ENCODE data around the gene GPC6. TPM values are rescaled to one million over a fixed set of nuclear protein-coding genes. Genes with fewer than 3 reads are reported as not detected.

Gene GPC6
- total RNA-seq, 2 donors from 2014 or later: 3.4 to 5.3 TPM

- H3K27me3 ChIP-seq (replicated peaks; ENCODE audit: insufficient read depth): no peaks in the 10 kb centered on the region
- TF ChIP-seq CTCF (IDR thresholded peaks at IDR 0.05) (no peak), POLR2A (IDR thresholded peaks at IDR 0.05) (no peak), POLR2AphosphoS5 (IDR thresholded peaks at IDR 0.05) (no peak)
- H3K4me3 ChIP-seq: no peak overlapping the region
- DNase-seq (ENCODE audit: low spot score): no peak
- intact Hi-C loops (cut with DNase I): no loop called here
- H3K4me1 ChIP-seq (replicated peaks): no peaks in the 10 kb centered on the region
- H3K27ac ChIP-seq: no peak overlapping the region
- WGBS: 35% methylated on average over 1 of the region's 1 CpG
- no peaks in the 10 kb centered on the region for H3K36me3 ChIP-seq
- no peaks in the 10 kb centered on the region for H3K9me3 ChIP-seq
Measured at GRCh38 chr13:93806861-93807260, 580.3 kb downstream of the GPC6 start.

- no peaks in the 10 kb centered on the region for H3K4me1 ChIP-seq (replicated peaks)
- 44% methylated on average over 4 of the region's 4 CpGs for WGBS
- H3K4me3 ChIP-seq: no peak overlapping the region
- no peak overlapping the region for H3K27ac ChIP-seq
- no peaks in the 10 kb centered on the region for H3K36me3 ChIP-seq
- TF ChIP-seq POLR2AphosphoS5 (IDR thresholded peaks at IDR 0.05) (no peak), POLR2A (IDR thresholded peaks at IDR 0.05) (no peak), CTCF (IDR thresholded peaks at IDR 0.05) (no peak)
- DNase-seq (ENCODE audit: low spot score): no peak
- intact Hi-C loops (cut with DNase I): no loop called here
- H3K27me3 ChIP-seq (replicated peaks; ENCODE audit: insufficient read depth): no peaks in the 10 kb centered on the region
- H3K9me3 ChIP-seq: no peaks in the 10 kb centered on the region
Measured at GRCh38 chr13:93810264-93810663, 583.7 kb downstream of the GPC6 start.

- Histone ChIP-seq H3K36me3 (no peaks in the 10 kb centered on the region), H3K9me3 (no peaks in the 10 kb centered on the region), H3K4me1 (replicated peaks) (no peaks in the 10 kb centered on the region), H3K27ac (no peak overlapping the region), H3K27me3 (replicated peaks; ENCODE audit: insufficient read depth) (no peaks in the 10 kb centered on the region), H3K4me3 (no peak overlapping the region)
- 77% methylated on average over 3 of the region's 3 CpGs for WGBS
- intact Hi-C loops (cut with DNase I): no loop called here
- TF ChIP-seq POLR2A (IDR thresholded peaks at IDR 0.05): no peak
- TF ChIP-seq POLR2AphosphoS5 (IDR thresholded peaks at IDR 0.05): no peak
- no peak for TF ChIP-seq CTCF (IDR thresholded peaks at IDR 0.05)
- DNase-seq (ENCODE audit: low spot score): no peak
Measured at GRCh38 chr13:93811071-93811737, 584.6 kb downstream of the GPC6 start.

- no peak overlapping the region for H3K4me3 ChIP-seq
- no peaks in the 10 kb centered on the region for H3K4me1 ChIP-seq (replicated peaks)
- WGBS: 94% methylated on average over 3 of the region's 3 CpGs
- no peak for DNase-seq (ENCODE audit: low spot score)
- H3K36me3 ChIP-seq: no peaks in the 10 kb centered on the region
- intact Hi-C loops (cut with DNase I): no loop called here
- TF ChIP-seq POLR2AphosphoS5 (IDR thresholded peaks at IDR 0.05) (no peak), POLR2A (IDR thresholded peaks at IDR 0.05) (no peak), CTCF (IDR thresholded peaks at IDR 0.05) (no peak)
- no peaks in the 10 kb centered on the region for H3K9me3 ChIP-seq
- no peaks in the 10 kb centered on the region for H3K27me3 ChIP-seq (replicated peaks; ENCODE audit: insufficient read depth)
- no peak overlapping the region for H3K27ac ChIP-seq
Measured at GRCh38 chr13:93811738-93812112, 585.1 kb downstream of the GPC6 start.

- Histone ChIP-seq H3K4me3 (no peak overlapping the region), H3K4me1 (replicated peaks) (no peaks in the 10 kb centered on the region), H3K9me3 (no peaks in the 10 kb centered on the region), H3K36me3 (no peaks in the 10 kb centered on the region), H3K27ac (no peak overlapping the region), H3K27me3 (replicated peaks; ENCODE audit: insufficient read depth) (no peaks in the 10 kb centered on the region)
- intact Hi-C loops (cut with DNase I): no loop called here
- no peak for DNase-seq (ENCODE audit: low spot score)
- 77% methylated on average over 3 of the region's 3 CpGs for WGBS
- TF ChIP-seq POLR2AphosphoS5 (IDR thresholded peaks at IDR 0.05) (no peak), POLR2A (IDR thresholded peaks at IDR 0.05) (no peak), CTCF (IDR thresholded peaks at IDR 0.05) (no peak)
Measured at GRCh38 chr13:93814658-93815057, 588.1 kb downstream of the GPC6 start.
